ENCODE results near the gene IQSEC3.

Gene IQSEC3

GRCh38 chr12:159156-159782, 92.7 kb downstream of the IQSEC3 start:
- no peak for DNase-seq (ENCODE audit: low read depth)
- H3K4me3 ChIP-seq (ENCODE audit: low read length) = no peak overlapping the region
- no peak for TF ChIP-seq CTCF (conservative IDR thresholded peaks at IDR 0.05; ENCODE audit: low read length)

DNA sequence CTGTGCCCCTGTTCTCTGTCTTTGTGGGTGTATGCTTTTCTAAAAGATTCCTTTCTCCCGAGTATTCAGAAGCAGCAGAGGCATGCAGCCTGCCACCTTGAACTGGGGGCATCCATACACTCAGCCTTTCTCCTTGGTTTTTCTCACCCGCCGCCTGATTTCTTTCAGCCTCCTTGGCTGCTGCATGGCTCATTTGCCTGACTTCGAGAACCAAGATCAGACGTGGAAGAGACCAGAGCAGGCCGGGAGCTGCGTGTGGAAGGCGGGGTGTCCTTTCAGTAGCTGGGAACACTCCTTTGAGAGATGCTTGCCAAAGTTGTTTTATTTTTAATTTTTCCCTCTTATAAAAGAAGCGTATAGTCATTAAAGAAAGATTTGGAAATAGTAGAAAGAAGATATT, 94.3 kb downstream of the IQSEC3 start:
- no peak for TF ChIP-seq CTCF (conservative IDR thresholded peaks at IDR 0.05; ENCODE audit: low read length)
- no peak for DNase-seq (ENCODE audit: low read depth)
- no peak overlapping the region for H3K4me3 ChIP-seq (ENCODE audit: low read length)

GRCh38 chr12:161823-162222, 95.3 kb downstream of the IQSEC3 start:
- no peak for DNase-seq (ENCODE audit: low read depth)
- no peak for TF ChIP-seq CTCF (conservative IDR thresholded peaks at IDR 0.05; ENCODE audit: low read length)

DNA sequence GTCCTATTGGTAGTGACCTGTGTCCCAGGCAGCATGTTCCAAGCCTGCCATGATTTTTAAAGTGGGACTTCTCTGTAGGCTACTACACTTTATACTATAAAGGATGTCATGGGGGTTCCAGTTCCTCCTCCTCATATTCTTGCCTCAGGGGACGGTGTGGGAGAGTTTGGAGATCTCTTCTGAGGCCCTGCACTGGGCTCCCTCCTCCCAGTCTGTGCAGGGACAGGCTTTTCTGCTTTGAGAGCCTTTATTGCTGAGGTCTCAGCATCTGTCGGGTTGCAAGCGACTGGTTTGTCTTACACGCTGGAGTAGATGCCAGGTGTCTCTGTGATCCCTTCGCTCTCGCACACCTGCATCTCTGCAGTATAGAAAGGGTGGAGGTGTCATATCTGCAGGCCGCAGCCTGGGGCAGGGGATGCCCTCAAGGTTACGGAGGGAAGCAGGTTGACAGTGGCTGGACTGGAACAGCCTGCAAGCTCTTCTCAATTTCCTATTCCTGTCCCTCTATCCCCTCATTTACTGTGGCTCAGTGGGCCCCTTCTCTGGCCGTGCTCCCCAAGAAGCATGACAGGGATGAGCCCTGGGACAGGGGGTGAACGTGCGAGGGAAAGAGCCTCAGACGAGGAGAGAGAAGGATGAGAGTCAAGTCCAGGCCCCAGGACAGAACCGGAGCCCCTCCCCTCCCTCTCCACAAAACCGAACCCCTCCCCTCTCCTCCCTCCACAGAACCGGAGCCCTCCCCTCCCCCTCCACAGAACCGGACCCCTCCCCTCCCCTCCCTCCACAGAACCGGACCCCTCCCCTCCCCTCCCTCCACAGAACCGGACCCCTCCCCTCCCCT, 96.1 kb downstream of the IQSEC3 start:
- no peak for TF ChIP-seq CTCF (conservative IDR thresholded peaks at IDR 0.05; ENCODE audit: low read length)
- DNase-seq (ENCODE audit: low read depth) = no peak
- no peak overlapping the region for H3K4me3 ChIP-seq (ENCODE audit: low read length)

More at GRCh38 chr12:161823-162222, 95.3 kb downstream of the IQSEC3 start:
- H3K4me3 ChIP-seq (ENCODE audit: low read length) = no peak overlapping the region

- no peak for TF ChIP-seq CTCF (conservative IDR thresholded peaks at IDR 0.05; ENCODE audit: low read length)
- DNase-seq (ENCODE audit: low read depth) = no peak
- no peak overlapping the region for H3K4me3 ChIP-seq (ENCODE audit: low read length)
Observed at GRCh38 chr12:163406-163986, 96.9 kb downstream of the IQSEC3 start.

DNA sequence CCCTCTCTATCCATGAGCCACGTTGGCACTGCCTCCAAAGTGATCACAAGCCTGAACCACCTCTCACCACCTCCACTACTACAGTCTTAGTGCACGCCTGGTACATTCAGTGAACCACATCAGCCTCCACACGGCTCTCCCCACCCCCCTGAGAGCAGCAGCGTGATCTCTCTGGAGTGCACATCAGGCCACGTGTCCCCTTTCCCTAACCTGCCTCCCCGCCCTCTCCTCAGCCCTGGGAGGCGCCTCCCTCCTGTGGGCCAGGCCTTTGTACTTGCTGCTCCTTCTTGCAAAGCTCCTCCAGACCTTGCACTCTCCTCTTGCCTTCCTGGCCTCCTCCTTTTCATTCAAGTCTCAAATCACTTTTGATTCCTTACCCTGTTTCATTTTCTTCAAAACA, 97.6 kb downstream of the IQSEC3 start:
- no peak for DNase-seq (ENCODE audit: low read depth)
- H3K4me3 ChIP-seq (ENCODE audit: low read length) = no peak overlapping the region
- no peak for TF ChIP-seq CTCF (conservative IDR thresholded peaks at IDR 0.05; ENCODE audit: low read length)

Data from AG10803 (cell line).